Fibroblast of skin of back (primary cell): ENCODE results near the gene EDEM1. TPM values are rescaled to one million over a fixed set of nuclear protein-coding genes. Genes with fewer than 3 reads are reported as not detected.
"Not testable (repeated sequence)": the region's sequence is repeated elsewhere in the genome, so short reads cannot be mapped to it uniquely, and the experiment has no call there.

ENCODE experiments used
- DNase-seq: peaks from one replicate; pipeline ENCODE4 v3.0.0-alpha.2; 2013
- polyA plus RNA-seq, 2 experiments: library from polyadenylated mRNA; unstranded; fragments of 120-200 nt; gene quantifications; one replicate each; pipeline ENCODE4 v1.2.1, GENCODE V29; 2013; ENCODE audit not compliant: insufficient read length in 2 of 2

Gene EDEM1
- polyA plus RNA-seq (2013, experiment 1 of 2; ENCODE audit: insufficient read length): 31.8 TPM
- 28.4 TPM for polyA plus RNA-seq (2013, experiment 2 of 2; ENCODE audit: insufficient read length)

DNA sequence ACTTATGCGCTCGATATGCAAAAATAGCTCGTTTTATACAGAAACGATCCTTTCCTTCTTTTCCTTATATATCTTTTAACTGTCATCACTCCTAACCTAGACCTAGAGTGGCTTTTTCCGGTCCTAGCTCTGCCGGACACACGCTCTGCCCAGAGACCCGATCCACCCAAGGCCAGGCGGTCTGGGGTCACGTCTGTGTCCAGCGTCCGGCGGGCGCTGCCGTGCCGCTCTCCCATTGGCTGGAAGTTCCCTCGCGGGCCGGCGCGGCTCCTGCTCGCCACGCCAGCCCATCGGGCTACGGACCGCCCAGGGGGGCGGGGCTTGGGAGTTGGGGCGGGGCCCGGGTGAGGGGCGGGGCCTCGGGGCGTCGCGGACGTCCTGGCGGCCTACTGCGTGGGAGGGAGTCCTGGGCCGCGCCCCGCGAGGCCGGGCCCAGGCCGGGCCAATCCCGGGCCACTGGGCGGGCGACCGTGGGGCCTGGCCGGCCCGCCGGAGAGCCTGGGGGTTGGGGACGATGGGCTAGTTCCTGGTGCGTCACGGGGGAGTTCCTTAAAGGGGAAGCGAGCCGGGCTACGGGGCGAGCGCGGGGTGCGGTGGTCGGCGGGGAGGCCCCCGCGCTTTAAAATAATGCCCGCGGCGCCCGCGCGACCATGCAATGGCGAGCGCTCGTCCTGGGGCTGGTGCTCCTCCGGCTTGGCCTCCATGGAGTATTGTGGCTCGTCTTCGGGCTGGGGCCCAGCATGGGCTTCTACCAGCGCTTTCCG, at the start of gene EDEM1:
Gene EDEM1, plus strand, starts transcription at position 552 of the 764 bp plus-strand sequence. Its CDS starts 99 bp downstream, at position 651.
- DNase-seq: peak; percentile 96

DNA sequence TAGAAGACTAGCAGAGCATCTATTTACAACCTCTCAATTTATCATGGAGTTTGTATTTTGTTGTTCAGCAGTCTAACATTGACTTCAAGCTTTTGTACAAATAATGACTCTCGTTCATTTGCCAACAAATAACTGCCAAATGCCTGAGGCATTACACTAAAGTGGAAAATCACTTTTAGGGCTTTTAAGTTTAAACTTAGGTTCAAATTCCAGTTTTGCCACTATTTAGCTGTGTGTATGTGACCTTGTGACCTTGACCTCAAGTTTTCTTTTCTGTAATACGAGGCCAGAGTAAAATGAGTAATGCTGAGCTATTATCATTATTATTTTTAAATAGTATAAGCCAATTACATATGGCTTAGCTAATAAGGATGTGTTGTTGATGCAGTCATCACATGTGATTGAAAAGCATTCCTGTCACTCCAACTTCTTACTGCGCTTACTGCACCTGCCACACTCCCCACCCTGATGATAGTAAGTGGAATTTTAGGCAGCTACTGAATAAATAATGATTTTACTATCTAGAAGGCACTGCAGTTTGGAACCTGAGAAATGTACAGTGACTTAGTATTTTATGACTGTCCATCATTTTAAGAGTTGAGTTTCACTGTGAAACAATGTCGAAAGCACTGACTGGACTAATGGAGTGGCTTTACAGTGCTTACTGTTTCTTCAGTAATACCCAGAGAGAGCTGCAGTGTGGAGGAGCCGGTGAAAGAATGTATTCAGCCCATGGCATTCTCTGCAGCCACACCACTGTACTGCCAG, 49.1 kb upstream of the EDEM1 start:
- no peak for DNase-seq

DNA sequence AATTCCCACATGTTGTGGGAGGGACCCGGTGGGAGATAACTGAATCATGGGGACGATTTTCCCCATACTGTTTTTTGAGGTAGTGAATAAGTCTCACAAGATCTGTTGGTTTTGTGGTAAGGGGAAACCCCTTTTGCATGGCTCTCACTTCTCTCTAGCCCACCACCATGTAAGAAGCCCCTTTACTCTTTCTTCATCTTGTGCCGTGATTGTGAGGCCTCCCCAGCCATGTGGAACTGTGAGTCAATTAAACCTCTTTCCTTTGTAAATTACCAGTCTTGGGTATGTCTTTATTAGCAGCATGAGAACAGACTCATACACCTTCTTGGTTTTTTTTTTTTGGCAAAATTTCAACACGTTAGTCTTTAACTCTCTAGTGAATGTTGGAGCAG, 47.3 kb upstream of the EDEM1 start:
- no peak for DNase-seq

DNA sequence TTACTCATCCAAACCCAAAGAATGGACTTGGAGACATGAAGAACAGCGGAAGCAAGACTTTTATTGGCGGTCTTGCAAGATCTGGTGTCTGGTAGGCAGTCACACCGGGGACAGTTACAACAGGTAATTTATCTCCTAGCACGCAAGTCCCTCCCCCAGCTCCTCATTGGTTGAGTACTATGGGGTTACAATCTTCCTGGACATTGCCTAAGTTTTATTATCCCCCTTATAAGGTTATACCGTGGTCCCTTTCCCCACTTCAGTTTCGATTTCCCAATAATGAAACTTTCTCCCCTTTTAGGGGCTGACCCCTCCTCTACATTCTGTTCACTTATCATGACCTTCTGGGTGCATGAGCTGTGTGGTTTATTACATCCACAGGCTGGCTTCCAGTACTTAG, 46.7 kb upstream of the EDEM1 start:
- DNase-seq: no peak

DNA sequence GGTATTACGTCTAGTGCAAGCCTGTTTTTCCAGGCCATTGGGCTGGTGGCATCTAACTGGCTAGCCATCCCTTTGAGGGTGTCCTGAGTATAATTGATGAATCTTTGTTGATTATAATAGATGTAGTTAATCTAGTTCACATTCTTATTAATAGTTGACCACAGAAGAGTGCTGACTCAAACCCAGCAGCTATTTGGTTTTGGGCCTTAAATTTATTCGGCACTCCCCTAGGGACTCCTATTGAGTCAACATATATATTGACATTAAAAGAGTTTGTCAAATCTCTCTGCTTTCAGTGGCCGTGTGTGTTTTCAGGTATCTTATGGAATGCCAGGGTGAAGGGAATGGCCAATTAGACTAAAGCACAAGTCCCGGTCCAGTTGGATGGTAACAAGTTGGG, 45.7 kb upstream of the EDEM1 start:
- no peak for DNase-seq

DNA sequence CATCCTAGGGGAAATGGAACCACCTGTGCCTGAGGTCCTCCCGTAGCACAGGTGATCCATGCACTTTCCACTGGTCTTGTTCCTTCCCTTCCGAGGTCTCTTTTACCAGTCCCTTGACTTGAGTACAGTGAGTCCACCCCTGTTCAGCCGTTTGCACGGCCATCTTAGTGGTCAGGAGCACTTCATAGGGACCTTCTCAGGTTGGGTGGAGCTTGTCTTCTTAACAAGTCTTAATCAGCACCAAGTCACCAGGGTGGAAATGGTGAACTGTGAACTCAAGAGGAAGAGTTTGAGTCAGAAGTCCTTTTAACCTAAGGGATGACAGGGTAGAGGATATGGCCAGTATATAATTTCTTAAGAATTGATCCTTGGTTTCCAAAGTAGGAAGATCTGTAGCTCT, 44.0 kb upstream of the EDEM1 start:
- DNase-seq: no peak

DNA sequence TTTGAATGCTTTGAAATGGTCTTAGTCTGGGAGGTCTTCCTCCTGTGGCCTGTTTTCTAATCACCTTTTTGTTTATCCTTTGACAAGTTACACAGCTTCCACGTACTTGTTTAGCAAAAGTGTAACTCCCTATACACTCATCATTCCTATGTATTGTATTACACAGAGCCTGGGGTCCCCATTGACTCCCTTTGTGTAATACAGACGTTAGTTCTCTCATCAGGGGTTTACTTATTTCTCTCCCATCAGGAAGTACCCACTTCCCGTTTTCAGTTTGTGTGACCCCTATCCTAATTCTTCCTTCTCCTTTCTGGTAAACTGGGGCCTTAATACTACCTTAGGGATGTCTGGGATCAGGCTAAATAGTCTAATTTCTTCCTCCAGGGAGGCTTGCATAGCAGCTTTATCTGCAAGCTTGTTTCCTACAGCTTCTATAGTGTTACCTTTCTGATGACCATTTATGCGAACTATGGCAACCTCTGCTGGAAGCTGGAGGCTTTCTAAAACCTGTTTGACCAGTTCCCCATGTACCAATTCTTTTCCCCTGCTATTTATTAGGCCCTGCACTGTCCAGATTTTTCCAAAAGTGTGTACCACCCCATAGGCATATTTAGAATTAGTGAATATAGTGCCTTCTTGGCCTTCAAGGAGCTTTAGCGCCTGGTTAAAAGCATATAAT, 43.1 kb upstream of the EDEM1 start:
- no peak for DNase-seq

DNA sequence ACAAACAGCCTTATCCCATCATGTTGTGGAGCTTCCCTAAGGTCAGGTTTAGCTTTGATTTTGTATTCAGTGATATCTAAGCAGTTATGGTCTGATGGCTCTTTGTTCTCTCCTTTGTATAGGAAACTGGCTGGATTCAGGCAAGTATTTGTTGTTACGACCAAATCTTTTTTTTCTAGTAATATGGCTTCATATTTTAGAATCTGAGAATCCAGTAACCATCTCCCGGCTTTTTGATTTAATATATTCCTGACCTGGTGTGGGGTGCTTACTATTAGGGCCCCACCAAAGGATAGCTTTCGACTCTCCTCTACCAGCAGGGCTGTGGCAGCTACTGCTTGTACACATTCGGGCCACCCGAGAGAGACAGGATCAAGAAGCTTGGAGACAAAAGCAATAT, 42.4 kb upstream of the EDEM1 start:
- DNase-seq: no peak

DNA sequence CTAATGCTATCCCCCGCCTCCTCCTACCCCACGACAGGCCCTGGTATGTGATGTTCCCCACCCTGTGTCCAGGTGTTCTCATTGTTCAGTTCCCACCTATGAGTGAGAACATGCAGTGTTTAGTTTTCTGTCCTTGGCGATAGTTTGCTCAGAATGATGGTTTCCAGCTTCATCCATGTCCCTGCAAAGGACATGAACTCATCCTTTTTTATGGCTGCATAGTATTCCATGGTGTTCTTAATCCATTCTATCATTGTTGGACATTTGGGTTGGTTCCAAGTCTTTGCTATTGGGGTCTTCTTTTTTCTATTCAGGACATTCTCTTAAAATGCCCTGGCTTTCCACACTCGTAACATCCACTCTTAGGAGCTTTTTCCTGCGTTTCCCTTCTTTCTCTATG, 40.4 kb upstream of the EDEM1 start:
- not testable (repeated sequence) for DNase-seq

DNA sequence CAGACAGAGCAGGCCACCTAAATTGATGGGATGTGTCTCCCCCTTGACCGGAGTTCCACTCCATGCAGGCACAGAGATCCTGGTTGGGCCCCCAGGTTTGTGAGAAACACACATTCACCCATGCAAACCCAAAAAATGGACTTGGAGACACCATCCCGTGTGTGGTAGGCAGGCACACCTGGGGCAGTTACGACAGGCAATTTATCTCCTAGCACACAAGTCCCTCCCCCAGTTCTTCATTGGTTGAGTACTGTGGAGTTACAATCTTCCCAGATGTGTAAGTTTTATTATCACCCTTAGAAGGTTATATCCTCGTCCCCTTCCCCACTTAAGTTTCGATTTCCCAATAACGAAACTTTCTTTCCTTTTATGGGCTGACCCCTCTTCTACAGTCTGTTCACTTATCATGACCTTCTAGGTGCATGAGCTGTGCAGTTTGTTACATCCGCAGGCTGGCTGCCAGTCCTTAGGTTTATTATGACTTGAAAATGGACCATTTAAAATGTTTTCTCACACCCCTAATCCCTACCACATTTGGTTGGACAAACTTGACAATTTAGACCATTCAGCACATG, 38.1 kb upstream of the EDEM1 start:
- no peak for DNase-seq

DNA sequence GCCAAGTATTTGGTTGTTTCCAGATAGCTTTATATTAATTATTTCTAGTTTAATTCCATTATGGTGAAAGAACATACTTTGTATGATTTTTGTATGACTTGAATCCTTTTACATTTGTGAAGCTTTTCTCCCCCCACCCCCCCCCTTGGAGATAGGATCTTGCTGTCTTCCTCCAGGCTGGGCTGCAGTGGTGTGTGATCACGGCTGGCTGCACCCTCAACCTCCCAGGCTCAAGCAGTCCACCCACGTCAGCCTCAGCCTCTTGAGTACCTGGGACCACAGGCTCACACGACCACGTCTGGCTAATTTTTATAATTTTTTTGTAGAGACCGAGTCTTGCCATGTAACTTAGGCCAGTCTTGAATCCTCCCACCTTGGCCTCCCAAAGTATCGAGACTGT, 35.9 kb upstream of the EDEM1 start:
- no peak for DNase-seq

DNA sequence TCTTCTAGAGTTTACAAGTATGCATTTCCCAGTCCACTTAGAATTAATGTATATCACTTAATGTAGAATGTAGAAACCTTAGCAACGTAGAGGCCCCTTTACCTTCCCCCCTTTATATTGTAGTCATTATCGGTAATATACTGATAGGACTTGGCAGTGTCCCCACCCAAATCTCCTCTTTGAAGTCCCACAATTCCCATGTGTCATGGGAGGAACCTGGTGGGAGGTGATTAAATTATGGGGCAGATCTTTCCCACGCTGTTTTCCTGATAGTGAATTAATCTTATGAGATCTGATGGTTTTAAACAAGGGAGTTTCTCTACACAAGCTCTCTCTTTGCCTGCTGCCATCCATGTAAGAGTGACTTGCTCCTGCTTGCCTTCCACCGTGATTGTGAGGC, 34.4 kb upstream of the EDEM1 start:
- DNase-seq: no peak

DNA sequence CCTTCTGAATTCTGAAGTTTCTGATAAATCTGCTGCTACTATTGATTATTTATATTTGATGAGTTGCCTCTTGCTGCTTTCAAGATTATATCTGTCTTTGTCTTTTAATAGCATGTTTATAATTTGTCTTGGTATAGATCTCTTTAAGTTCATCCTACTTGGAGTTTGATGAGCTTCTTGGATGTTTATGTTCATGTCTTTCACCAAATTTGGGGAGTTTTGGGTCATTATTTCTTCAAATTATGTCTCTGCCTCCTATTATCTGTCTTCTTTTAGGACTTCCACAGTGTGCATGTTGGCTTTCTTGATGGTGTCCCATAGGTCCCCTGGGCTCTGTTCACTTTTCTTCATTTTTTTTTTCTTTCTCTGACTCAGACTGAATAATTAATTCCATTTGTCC, 32.3 kb upstream of the EDEM1 start:
- DNase-seq: no peak

DNA sequence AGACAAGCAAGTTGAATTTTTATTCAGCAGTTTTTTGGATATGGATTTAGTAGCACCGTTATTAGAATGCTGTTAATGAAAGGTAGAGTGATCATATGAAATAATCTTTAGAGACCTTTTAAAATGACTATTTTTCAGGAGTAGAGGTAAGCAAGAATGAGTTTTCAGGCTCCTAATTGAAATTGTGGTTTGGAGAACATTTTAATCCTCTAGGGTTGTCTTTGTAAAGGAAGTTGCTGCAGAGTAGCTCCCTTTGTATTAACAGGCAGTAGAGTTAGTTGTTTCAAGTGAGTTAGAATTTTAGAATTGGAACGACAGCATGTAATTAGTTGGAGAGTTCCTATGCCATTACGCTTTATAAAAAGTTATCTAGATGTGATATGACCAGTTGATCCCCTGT, 27.2 kb upstream of the EDEM1 start:
- no peak for DNase-seq

DNA sequence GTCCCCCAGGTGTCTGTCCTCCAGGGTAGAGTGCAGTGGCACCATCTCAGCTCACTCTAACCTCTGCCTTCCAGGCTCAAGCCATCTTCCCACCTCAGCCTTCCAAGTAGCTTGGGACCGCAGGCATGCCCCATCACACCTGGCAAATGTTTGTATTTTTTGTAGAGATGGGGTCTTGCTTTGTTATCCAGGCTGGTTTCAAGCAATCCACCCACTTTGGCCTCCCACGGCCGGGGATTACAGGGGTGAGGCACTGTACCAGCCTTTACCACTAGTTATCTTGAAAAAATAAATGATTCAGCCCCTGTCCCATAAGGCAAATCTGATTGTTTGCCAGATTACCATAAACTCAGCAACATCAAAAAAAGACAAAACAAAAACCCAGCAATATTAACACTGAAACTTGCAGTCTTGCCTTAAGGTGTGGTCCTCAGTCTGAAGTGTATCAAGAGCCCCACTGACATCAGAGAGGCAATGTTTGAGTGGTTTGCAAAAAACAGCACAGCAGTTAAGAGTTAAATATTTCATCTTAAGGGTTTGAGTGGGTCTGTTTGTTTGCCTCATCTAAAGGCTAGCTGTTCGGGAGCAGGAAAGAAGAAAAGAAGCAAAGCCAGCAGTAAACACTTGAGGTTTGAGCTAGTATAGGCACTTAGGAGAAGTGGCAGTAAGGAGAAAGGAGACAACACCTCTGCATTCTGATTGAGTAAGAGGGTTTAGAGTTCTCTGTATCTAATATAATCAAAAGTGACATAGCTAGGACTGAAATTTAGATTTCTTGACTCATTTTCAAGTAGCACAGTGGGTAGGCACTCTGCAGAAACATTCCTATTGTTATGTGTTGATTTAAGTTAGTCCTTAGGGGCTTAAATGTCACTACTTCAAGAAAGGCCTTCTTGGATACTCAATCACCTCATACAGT, 26.3 kb upstream of the EDEM1 start:
- peak; percentile 20 for DNase-seq

DNA sequence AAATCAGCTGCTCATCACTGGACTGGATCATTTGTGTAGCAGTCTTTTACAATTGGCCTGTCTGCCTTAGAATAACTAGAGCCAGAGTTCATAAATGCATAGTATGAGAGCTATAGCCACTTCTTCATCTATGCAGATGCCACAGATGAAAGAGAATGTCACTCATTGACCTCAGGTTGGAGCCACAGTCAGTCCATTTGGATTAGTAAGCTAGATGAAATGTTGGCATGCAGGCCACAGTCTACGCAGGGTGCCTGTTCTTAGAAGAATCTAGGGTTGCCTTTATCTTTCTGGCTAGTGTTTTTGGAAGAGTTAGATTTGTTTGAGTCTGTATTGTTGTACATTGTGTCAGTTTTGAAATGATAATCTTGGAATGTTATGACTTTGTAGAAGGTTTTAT, 25.4 kb upstream of the EDEM1 start:
- DNase-seq: peak; percentile 81

DNA sequence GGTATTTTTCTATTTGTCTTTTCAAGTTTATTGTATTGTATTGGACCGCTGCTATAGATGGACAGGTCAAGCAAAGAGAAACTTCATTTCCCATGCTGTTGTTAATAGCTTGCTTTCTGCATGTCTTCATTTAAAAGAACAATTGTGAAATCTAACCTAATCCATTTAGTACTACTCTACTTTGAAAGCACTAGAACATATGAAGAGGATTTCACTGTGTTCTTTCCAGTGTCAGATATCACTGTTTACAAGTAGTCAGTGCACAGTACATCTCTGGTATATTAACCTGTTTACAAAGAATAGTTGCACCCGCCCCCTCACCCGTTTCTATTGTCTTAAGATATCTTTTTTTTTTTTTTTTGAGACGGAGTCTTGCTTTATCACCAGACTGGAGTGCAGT, 21.8 kb upstream of the EDEM1 start:
- no peak for DNase-seq

DNA sequence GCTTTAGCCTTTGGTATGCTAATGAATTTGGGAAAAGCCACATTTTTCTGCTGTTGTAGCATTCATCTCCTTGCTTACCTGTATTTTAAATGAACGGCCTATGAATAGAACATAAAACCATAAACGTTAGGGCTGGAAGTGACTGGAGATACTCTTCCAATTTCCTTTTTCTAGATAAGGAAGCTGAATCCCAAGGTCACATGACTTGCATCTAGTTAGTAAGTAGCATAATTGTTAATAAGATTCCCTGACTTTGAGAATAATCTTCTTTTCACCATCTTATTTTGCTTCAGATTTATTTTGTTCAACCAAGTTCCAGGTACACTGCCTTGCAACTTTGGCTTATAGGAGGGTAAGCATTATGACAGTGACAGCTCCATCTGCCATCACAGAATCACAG, 20.7 kb upstream of the EDEM1 start:
- DNase-seq: no peak

DNA sequence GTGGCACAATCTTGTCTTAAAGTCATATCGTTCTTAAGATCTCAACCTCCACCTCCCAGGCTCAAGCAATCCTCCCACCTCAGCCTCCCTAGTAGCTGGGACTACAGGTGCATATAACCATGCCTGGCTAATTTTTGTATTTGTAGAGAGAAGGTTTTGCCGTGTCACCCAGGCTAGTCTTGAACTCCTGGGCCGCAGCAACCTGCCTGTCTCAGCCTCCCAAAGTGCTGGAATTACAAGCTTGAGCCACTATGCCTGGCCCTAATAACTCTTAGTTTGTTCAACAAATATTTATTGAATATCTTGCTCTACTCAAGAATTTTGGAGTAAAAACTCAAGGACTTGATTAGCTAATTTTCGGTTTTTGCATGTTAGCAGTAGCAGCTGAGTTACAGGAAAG, 19.4 kb upstream of the EDEM1 start:
- no peak for DNase-seq

DNA sequence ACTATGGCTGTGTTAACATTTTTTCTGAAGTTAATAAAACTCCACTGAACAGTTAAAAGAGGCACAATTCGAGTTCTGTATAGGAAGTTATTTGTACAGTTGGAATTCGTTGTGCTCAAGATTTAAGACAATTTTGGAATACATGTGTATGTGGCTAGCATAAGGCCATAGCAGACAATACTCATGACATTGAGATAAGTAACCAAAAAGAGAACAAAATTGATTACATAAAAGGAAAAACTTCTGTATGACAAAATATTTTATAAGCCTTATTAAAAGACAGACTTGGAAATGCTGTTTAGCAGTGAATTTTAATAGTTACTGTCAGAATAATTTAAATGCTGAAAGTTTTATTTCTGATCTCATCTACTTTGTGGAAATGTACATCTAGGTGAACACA, 17.7 kb upstream of the EDEM1 start:
- DNase-seq: no peak

DNA sequence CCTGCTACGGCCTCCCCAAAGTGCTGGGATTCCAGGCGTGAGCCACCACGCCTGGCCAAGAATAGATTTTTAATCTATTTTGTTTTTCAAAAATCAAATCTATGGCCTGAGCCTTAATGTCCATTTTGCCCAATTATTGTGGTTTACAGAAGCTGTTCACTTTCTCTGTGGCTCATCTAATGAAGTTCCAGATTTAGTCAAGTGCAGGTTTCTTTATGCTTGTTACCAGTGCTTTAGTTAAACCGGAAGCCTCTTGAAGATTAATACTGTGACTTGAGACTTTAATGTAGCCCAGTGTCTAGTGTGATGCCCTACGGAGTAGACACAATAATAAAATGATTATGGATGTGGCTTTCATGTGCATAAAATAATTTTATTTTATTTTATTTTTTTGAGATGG, 16.5 kb upstream of the EDEM1 start:
- DNase-seq: no peak

DNA sequence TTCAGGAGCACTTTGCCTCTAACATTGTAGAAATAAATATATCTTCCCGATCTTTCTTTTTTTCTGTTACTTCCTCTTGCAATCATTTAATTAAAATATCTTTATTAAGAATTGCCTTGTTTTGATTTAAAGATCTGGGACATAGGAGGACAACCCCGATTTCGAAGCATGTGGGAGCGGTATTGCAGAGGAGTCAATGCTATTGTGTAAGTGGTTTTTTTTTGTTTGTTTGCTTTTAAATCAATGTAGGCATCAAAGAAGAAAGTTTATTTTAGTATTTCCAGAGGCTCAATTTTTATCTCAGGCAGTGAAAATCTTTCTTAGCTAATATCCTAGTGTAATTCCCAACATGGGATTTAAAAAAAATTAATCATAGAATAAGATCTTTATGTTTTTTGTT, 15.5 kb upstream of the EDEM1 start:
- DNase-seq: no peak
